ENCODE data around the gene PVR.
"Not testable (repeated sequence)": the region's sequence is repeated elsewhere in the genome, so short reads cannot be mapped to it uniquely, and the experiment has no call there.

PVR gene, protein sequence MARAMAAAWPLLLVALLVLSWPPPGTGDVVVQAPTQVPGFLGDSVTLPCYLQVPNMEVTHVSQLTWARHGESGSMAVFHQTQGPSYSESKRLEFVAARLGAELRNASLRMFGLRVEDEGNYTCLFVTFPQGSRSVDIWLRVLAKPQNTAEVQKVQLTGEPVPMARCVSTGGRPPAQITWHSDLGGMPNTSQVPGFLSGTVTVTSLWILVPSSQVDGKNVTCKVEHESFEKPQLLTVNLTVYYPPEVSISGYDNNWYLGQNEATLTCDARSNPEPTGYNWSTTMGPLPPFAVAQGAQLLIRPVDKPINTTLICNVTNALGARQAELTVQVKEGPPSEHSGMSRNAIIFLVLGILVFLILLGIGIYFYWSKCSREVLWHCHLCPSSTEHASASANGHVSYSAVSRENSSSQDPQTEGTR

DNA sequence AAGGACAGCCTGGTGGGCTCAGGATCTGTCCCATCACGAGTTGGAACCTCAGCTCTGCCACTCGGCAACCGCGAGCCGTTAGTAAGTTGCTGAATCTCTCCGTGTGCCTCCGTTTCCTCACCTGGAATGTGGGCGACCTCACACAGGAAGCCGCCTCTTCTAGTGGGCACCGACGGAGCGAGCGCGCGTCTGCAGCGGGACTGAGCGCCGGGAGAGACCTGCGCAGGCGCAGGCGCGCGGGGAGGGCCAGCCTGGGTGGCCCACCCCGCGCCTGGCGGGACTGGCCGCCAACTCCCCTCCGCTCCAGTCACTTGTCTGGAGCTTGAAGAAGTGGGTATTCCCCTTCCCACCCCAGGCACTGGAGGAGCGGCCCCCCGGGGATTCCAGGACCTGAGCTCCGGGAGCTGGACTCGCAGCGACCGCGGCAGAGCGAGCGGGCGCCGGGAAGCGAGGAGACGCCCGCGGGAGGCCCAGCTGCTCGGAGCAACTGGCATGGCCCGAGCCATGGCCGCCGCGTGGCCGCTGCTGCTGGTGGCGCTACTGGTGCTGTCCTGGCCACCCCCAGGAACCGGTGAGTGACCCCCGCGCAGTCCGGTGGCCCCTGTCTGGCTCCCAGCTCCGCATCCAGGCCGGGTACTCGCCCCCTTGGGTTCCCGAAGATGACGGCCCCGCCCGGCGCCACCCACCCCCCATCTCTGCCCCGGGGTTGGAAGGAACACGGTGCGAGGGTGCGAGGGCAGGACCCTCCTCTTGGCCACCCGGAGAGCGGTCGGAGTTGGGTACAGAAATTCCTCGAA lies at the start of gene PVR:
TSS of gene PVR (plus strand) at position 306 of the 797 bp plus-strand sequence. CDS start at position 493, 187 bp downstream.
- DNase-seq: peak; percentile 31

DNA sequence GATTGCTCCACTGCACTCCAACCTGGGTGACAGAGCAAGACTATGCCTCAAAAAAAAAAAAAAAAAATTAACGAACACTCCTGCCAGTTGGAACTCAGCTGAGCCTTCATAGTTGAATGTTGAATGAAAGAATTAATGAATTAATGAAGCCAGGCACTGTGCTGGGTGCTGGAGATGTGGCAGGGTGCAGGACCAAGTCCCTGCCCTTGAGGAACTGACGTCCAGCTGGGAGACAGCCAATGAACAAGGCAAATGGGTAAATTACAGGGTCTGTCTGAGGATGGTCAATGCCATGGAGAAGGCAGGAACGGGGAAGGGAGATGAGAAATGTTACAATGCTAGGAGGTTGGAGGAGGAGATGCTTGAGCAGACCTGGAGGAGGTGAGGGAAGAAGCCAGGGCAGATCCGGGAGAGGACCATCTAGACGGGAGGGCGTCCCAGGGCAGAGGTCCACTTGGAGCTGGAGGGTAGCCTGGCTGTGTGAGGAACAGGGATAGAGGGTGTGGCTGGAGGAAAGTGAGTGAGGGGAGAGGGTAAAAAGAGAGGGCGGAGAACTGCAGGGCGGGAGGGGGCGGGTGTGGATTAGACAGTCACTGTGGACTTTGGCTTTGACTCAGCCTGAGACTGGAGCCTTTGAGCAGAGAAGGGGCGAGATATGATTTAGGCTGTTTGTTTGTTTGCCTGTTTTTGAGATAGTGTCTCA lies 47.1 kb upstream of the PVR start:
- DNase-seq: no peak

DNA sequence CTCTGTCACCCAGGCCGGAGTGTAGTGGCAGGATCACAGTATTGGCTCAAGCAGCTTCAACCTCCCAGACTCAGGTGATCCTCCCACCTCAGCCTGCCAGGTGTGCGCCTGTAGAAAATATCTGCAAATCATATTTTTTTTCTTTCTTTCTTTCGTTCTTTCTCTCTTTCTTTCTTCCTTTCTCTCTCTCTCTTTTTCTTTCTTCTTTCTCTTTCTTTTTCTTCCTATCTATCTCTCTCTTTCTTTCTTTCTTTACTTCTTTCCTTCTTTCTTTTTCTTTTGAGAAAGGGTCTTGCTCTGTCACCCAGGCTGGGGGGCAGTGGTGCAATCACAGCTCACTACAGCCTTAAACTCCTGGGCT lies 46.6 kb upstream of the PVR start:
- no peak for DNase-seq

DNA sequence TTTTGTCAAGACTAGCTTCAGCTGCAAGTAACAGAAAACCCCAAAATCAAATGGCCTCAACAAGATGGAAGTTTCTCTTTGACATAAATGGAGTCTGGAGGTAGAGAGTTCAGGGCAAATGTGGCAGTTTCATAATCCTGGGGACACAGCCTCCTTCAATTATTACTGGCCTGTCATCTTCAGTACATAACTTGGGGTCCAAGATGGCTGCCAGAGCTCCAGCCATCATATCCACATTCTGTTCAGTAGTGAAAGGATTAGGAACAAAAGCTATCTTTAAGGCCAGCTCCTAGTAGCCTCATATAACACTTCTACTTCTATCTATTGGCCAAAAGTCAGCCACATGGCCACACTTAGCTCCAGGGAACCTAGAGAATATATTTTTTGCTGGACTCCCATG lies 45.4 kb upstream of the PVR start:
- no peak for DNase-seq

DNA sequence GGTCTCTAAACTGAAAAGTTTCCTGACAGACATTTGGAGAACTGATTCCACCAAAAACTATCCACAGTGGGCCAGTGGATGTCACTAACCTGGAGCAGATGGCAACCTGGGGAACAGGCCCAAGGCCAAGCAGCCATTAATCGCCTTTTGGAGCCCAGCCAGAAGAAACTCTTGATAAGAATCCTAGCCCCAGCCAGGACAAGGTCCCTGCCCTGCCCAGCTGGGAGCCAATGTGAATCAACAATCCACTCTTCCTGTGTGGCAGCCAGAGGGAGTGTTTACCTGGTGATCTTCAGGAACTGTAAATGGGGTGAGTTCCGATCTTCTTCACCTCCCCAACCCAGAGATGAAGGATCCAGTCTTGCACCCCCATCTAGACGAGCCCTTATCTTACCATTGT lies 44.8 kb upstream of the PVR start:
- DNase-seq: no peak

DNA sequence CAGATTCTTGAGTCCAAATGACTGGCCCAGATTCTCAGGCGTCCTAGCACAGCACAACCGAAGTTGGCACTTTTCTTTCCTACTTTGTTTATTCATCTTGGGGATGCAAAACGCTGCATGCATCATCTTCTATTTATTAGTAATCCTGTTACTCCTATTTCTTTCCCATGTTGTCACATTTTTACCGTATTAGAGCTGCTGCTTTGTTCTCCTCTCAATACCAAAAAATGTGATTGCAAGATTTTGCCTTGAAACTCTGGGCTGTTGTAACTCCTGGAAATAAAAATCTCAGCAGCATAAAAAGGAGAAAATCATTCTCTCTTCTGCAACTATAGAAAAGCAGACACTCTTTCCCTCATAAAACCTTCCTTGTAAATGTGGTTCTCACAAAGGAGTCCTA lies 43.2 kb upstream of the PVR start:
- no peak for DNase-seq

DNA sequence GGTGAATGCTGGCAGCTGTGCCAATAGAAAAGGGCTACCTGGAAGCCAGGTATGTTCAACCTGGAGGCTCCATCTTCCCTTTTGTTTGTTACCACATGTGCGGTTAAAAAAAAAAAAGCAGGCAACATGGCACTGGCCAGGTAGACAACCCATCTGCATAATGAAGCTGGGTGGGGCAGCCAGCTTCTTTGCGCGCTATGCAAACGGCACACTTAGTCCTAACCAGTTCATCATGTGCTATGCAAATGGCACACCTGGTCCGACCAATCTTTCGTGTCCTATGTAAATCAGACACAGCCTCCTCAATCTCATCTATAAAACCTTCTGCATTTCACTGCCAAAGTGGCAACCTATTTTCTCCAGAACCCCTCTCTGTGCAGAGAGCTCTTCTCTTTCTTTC lies 41.6 kb upstream of the PVR start:
- no peak for DNase-seq

DNA sequence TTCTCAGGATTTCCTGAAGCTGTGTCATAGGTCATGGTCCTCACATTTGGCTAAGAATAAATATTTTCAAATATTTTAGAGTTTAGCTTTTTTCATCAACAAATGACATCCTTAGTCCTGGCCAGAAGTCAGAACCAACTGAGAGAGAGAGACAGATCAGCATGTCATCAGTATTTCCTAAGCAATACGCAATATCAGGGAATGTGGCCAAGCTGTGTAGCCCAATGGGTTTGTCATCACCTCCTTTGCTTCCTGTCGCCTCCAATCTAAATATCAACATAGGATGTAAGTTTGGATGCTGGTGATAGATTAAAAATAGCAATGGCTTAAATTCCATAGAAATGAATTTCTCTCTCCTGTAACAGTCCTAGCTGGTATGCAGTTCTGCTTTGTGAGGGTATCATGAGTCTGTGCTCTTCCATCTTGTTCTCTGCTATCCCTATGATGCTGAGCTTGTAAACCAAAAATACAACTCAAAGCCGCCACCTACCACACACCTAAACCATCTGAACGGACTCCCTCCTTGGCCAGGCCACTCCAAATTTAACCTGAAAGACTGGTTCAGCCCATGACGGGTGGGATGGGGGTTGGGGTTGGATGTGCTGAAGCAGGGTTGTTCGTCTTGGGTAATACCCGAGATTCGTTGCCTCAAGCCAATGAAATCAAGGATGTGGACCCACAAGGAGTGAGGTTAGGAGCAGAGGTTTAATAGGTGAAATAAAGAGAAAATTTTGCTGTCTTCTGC lies 40.3 kb upstream of the PVR start:
- no peak for DNase-seq

DNA sequence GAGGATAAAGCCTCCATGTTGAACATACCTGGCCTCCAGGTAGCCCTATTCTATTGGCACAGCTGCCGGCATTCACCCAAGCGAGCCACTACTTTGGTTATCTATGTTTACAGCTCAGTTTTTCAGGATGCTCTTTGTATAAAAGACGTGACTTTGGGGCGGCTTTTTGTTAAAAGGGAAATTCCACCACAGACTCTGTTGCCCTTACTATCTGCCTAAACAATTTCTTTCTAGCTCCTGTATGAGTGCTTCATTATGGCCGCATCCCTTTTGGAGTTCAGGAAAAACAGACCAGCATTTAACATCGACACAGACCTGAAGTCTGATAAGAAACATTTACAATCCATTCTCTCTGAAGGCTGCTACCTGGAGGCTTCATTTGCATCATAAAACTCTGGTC lies 39.5 kb upstream of the PVR start:
- DNase-seq: no peak

DNA sequence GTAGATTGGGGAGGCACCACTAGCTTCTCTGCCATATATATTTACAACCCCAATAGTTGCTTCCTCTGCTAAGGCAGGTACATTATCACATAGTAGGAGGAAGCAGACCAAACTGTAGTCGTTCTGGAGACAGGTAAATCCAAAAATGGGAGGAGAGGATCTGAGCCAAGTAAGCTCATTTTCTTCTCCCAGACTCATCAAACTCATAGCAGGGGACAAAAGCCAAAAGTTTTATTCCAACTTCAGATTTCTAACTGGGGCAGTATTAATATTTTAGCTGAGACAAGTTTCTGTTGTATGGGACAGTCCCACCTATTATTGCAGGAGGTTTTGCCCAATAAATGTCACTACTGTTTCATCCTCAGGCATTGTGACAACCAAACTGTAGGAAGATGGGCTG lies 38.2 kb upstream of the PVR start:
- no peak for DNase-seq

DNA sequence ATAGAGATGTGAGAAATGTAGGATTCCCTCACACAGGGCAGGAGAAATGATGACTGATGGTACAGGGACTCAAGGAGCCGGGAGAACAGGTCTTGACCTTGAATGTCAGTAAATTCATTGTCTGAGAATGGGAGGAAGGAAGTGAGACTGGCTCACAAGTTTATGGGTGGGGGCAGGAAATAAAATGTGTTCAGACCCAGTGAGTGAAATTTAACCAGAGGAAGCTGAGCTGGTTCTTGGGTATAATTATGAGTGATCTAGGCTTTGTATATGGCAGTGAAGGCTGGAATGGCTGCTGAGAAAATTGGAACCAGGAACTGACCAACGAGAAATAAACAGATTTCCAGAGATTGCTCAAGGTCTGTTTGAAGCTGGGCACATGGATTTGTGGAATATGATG lies 36.7 kb upstream of the PVR start:
- no peak for DNase-seq

DNA sequence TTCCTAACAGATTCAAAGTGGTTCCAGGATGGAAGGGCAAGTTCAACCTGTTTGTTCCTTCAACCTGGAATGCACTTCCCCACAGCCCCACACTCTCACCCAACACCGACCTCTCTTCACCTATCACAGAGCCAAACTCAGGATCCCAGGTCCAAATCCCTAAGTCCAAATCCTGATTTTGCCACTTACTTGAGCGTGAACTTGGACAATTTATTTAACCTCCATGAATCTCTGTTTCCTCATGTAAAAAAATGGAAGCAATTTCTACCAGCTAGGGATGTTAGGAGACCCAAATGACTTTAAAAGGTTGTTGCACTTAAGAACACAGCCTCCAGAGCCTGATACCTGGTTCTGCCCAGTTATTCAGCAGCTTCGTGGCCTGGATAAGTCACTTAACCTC lies 35.8 kb upstream of the PVR start:
- DNase-seq: no peak

DNA sequence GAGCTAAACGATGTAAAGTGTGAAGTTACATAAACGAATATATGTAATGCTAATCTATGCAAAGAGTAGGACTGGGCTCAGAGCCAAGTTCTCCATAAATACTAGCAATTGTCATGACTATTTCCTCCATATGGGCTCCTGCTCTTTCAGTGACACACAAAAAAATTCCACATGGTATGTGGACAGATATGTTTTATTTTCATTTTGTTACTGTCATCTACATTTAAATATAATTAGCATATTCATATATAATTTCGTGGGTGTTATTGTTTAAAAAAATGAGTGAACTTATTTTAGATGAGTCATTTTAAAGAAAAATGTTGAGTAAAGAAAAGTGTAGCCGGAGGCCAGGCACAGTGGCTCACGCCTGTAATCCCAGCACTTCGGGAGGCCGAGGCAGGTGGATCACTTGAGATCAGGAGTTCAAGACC lies 35.3 kb upstream of the PVR start:
- DNase-seq: no peak

DNA sequence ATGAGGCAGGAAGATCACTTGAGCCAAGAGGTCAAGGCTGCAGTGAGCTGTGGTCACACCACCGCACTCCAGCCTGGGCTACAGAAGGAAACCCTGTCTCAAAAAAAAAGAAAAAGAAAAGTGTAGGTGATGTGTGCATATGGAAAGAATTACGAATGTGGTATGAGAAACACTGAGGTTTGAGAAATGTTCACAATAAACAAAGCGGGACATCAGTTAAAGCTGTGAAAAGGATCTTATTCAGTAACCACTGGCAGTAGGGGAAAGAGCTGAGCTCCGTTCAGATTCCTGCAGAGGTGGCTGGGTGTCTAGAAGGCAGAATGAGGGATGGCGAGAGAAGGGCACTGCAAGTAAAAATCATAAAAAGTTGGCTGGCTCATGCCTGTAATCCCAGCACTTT lies 34.5 kb upstream of the PVR start:
- no peak for DNase-seq

DNA sequence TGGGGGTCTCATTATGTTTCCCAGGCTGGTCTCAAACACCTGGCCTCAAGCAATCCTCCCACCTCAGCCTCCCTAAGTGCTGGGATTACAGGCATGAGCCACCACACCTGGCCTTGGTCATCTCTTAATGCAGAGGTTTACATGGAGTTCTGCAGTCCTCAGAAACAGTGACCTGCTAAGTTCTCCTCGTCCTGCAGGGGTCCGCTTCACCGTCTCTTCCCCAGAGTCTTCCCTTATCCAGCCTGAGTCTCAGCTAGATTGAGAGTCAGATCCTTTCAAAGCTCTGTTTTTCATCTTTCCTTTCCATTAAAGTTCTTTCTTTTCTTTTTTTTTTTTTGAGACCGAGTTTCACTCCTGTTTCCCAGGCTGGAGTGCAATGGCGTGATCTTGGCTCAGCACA lies 33.2 kb upstream of the PVR start:
- not testable (repeated sequence) for DNase-seq

DNA sequence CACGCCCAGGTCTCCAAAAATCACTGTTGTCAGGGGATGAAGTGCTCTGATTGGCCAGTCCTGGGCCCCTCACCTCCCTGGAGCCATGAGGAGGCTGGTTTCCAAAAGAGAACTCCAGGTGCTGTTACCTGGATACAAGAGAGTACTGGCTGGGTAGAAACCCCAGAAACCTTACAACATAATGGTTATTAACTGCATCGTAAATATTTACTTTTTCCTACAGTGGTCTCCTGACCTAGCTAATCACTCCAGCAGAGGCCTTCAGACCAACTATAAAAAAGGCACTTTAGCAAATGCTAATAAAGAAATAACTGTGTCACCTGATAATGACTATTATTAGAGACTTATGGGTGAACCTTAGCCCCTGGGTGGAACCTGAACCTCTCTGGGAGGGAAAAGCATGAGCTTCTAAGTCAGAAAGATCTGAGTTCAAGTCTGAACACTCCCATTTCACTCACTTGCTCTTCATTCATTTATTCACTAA lies 31.9 kb upstream of the PVR start:
- peak; percentile 5 for DNase-seq

DNA sequence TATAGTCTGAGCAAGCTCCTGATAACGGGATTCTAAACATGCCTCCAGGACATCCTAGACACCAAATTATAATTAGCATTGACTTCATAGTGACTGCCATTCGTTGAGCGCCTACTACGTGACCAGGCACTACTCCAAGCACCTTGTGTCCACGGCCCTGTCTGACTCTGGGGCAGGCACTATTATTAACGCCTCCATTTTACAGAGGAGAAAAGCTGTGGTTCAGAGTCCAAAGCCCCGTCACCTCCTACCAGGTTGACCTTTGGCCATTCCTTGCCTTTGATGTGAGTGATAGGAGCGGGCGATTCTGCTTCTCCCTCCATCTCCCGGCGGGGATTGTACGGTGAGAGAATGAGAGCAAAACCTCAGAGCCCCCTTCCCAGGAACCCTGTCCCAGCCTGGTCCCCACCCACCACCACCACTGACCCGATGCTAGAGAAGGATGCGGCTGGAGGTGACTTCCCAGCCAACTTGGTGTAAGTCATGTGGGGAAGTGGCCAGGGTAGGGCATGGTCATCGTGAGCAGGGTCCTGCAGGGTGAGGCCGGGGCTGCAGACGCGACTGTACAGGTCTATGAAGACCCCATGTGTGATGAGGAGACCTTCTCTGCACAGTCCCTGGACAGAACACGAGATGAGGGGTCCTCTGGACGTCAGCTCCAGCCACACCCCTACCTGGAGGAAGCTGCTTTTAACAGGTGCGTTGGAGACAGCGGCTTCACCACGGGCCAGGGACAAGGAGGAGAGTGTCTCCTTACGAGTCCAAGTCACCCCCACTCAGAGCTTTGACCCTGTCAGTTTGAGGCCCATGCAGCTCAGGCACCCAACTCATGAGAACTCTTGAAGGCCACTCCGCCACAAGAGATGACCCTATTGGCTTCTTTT lies 30.2 kb upstream of the PVR start, which contains the start of gene IGSF23:
TSS of gene IGSF23 (plus strand) at position 269 of the 884 bp plus-strand sequence. CDS start at position 352, 83 bp downstream.
- DNase-seq: no peak

DNA sequence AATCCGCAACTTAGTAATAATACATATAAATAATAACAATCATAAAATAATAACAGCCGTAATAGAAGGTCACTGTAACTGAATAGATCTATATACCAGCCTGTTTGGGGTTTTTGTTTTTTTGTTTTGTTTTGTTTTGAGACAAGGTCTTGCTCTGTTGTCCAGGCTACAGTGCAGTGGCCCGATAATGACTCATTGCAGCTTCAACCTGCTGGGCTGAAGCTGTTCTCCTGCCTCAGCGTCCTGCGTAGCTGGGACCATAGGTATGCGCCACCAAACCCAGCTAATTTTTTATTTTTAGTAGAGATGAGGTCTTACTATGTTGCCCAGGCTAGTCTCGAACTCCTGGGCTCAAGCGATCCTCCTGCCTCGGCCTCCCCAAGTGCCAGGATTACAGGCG lies 29.4 kb upstream of the PVR start:
- no peak for DNase-seq

DNA sequence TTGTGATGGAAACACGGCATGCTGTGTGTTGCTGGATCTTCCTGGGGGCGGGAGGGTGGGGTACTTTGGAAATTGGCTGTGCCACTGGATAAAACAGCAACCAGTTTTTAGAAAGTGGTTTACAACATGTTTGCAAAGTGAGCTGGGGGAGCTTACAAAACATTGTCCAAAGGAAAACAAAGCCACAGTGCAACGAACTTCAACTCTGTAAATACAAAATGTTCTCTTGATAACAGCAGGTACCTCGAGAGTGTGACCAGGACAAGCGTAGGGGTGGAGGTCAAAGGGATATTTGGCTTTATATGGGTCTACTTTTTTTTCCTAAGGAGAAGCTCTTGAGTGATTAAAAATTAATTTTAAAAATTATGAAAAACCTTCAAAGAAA lies 27.9 kb upstream of the PVR start:
- DNase-seq: no peak

DNA sequence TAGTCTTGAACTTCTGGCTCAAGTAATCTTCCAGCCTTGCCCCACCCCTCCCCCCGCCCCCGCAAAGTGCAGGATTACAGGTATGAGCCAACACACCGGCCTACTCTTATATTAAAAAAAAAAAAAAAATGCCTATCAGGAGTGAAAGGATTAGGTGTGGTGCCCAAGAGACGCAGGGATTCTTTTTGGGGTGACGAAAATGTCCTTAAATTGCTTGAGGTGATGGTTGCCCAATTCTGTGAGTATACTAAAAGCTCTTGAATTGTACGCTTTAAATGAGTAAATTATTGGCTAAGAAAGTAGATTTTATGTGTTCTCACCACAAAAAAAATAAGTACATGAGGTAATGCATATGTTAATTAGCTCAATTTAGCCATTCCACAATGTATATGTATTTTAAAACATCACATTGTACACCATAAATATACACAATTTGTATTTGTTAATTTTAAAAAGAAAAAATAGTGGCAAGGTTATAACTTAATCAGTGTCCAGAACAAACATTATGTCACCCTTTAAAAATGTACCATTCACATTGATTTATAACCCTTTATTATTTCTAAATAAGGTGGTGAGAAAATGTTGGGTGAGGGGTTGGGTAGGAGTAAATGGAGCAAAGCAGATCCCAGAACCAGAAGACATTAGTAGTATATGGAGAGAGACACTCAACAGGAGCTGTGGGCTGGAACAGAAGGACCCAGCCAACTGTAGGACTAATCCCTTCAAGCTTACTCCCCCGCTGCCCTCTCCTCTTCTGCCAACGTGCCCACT lies 26.4 kb upstream of the PVR start:
- no peak for DNase-seq
